Fibroblast of peridontal ligament (primary cell): ENCODE results near the gene BARX2.
"Not testable (repeated sequence)": the region's sequence is repeated elsewhere in the genome, so short reads cannot be mapped to it uniquely, and the experiment has no call there.

Source experiments
- DNase-seq: peaks from one replicate; pipeline ENCODE4 v3.0.0-alpha.2; 2010; ENCODE audit errors: extremely low read depth

BARX2 gene, protein sequence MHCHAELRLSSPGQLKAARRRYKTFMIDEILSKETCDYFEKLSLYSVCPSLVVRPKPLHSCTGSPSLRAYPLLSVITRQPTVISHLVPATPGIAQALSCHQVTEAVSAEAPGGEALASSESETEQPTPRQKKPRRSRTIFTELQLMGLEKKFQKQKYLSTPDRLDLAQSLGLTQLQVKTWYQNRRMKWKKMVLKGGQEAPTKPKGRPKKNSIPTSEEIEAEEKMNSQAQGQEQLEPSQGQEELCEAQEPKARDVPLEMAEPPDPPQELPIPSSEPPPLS

DNA sequence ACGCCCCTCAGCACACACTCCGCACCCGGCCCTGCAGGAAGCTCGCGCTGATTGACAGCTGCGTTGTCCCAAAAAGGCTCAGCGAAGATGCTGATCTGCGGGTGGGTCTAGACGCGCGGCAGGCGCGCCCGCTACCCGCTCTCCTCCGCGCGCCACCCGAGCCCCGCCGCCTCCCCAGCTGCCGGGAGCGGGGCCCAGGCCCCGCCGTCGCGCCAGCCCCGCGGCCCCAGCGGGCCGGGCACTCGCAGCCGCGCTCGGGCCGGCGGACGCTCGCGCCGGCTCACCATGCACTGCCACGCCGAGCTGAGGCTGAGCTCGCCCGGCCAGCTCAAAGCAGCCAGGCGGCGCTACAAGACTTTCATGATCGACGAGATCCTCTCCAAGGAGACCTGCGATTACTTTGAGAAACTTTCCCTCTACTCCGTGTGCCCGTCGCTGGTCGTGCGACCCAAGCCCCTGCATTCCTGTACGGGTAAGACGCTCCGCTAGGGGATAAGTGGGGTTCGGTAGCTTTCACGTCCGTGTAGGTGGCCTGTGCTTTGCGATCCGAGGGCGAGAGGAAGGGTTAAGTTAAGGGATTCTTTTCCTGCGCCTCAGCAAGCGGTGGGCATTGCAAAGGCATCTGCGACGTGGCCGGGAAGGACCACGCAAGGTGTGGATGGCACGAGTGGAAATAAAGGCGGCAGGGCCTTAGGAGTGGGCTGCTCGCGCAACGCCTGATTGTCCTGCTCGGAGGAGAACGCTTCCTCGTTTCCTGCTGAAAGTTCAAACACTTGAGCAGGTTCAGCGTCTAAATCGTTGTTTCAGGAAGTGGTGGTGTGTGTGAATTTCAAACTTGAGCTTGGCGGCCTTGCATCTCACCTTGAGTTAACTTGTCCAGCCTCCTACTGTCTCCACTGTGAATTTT lies at the start of gene BARX2:
Gene BARX2, plus strand, starts transcription at position 98 of the 907 bp plus-strand sequence. Its CDS starts 188 bp downstream, at position 286.
- DNase-seq: peak; percentile 43

DNA sequence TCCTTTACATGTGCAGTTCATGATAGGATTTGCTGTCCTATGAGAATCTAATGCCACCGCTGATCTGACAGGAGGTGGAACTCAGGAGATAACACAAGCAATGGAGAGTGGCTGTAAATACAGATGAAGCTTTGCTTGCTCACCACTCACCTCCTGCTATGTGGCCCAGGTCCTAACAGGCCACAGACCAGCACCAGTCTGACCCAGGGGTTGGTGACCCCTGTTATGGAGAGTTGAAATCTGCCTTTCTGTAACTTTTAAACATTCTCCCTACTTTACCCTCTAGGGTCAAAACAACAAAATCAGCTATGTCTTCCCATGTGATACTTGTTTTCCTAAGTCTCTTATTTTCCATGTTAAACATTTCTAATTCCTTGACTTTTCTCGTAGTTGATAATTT lies 48.7 kb upstream of the BARX2 start:
- no peak for DNase-seq

DNA sequence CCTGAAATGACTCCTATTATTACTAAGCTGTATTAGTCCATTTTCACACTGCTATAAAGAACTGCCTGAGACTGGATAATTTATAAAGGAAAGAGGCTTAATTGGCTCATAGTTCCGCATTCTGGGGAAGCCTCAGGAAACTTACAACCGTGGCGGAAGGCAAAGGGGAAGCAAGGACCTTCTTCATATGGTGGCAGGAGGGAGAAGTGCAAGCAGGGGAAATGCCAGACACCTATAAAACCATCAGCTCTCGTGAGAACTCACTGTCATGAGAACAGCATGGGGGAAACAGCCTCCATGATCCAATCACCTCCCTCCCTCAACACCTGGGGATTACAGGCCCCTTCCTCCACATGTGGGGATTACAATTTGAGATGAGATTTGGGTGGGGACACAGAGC lies 47.9 kb upstream of the BARX2 start:
- not testable (repeated sequence) for DNase-seq

DNA sequence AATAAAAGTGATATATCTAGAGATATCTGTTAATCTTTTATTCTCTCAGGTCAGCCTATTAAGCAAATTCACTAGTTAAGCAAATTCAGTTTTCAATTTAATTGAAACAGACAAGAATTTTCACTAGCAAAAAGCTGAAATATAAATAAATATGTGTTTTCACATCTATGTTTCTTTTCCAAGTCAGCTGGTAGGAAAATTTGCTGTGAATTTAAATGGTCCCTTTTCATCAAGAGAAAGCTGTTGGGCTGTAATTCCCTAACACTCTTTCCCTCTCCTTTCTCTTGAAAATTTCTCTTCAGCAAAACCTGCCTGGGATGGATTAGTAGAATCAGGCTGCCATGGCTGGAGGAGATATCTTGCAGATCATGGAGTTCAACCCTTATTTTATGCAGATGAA lies 46.9 kb upstream of the BARX2 start:
- no peak for DNase-seq

DNA sequence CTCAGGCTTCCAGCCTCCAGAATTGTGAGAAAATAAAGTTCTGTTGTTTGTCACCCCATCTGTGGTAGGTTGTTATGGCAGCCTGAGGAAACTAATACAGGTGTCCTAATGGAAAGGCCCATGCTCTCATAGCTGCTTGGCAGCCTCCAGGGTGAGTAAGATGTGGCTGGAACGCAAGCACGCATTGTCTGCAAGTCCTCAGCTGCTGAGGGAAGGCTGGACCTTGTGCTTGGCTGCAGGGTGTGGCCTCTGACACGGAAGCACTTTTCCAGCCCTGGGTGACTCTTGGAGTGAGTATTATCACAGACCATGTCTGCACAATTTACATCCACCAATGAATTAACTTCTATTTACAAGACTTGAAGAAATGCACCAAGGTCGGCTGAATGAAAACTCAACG lies 44.4 kb upstream of the BARX2 start:
- DNase-seq: no peak

DNA sequence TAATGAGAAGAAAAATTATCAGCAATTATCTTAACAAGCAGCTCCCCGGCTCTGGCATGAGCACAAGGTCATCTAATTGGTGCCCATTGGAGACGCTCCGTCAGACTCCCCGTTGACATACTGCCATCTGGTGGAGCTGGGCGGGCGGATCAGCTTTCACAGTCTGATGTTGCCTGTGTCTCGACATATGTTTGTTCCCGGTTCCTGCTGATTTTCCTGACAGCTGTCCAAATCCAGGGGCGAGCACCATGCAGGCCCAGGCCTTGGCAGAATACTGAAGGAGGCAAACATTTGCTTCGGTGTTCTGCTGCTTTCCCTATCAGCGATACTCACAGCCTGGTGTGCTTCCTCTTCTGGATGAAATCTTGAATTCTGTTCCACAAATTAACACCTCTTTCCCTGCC lies 43.8 kb upstream of the BARX2 start:
- peak; percentile 81 for DNase-seq

DNA sequence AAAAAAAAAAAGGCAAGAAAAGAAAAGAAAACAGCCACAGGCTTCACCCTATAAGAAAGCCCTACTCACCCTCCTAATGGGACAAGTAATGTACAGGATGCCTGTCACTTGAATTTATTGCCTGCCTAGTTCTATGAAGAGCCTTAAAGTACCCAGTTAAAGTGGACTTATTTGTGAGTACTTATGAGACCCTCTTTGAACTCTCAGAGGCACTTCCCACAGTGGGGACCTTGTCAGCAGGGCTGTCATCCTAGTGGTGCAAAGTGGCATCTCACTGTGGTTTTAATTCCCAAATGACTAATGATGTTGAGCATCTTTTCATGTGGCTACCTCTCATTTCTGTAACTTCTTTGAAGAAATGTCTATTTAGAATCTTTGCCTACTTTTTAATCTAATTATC lies 41.8 kb upstream of the BARX2 start:
- no peak for DNase-seq

DNA sequence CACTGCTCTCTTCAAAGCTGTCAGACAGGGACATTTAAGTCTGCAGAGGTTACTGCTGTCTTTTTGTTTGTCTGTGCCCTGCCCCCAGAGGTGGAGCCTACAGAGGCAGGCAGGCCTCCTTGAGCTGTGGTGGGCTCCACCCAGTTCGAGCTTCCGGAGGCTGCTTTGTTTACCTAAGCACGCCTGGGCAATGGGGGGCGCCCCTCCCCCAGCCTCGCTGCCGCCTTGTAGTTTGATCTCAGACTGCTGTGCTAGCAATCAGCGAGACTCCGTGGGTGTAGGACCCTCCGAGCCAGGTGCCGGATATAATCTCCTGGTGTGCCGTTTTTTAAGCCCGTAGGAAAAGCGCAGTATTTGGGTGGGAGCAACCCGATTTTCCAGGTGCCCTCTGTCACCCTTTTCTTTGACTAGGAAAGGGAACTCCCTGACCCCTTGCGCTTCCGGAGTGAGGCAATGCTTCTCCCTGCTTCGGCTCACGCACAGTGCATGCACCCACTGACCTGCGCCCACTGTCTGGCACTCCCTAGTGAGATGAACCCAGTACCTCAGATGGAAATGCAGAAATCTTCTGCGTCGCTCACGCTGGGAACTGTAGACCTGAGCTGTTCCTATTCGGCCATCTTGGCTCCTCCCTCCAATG lies 31.2 kb upstream of the BARX2 start:
- DNase-seq: not testable (repeated sequence)

DNA sequence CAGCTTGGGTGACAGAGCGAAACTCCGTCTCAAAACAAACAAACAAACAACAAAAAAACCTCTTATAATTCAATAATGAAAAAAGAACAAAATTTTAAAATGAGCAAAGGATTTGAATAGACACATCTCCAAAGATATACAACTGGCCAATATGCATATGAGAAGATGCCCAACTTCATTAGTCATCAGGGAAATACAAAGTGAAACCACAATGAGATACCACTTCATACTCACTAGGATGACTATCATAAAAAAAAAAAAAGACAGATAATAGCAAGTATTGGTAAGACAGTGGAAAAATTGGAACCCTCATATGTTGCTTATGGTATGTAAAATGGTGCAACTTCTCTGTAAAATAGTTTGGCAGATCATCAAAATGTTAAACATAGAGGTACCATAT lies 28.7 kb upstream of the BARX2 start:
- DNase-seq: no peak

DNA sequence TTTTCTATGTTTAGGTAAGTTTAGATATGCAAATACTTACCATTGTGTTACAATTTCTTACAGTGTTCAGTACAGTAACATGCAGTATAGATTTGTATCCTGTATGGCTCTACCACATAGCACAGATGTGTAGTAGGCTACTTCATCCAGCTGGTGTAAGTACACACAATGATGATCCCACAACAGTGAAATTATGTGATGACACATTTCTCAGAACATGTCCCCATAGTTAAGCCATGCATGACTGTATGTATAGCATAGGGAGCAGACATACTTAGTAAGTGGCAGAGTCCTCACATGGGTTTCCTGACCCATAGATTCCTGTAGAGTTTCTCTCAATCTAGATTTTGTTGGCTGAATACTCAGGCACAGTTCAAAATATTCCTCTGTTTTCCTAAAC lies 26.8 kb upstream of the BARX2 start:
- DNase-seq: no peak

DNA sequence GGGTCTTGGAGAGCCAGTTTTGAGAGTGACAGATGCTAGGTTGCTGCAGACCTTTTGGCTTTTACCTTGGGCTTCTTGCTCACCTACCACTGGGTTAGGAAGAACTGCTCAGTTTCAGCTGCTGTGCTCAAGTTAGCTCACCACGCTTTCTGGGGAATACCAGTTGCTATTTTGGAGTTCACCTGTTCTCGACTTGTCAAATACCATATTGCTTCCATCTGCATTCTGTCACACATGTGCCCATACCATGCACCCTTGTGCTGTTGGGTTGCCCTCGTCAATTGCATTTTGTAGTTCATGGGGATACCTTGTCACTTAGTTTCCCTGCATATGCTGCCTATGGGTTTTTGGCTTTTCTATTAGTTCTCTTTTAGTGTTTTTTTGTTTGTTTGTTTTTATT lies 23.0 kb upstream of the BARX2 start:
- DNase-seq: no peak

DNA sequence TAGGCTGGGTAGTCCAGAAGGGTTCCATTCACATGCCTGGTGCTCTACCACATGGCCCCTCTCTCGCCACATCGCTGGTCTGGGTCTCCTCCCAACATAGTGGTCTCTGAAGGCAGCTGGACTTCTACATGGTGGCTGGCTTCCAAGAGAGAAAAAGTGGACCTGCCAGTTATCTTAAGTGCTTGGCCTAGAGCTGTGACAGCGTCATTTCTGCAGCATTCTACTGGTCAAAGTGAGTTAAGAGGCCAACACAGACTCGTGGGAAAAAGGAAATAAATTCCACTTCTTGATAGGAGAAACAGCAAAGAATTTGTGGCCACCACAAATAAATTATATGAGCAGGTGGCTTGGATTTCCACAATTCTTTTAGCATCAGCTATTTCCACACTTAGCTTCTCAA lies 21.0 kb upstream of the BARX2 start:
- no peak for DNase-seq

DNA sequence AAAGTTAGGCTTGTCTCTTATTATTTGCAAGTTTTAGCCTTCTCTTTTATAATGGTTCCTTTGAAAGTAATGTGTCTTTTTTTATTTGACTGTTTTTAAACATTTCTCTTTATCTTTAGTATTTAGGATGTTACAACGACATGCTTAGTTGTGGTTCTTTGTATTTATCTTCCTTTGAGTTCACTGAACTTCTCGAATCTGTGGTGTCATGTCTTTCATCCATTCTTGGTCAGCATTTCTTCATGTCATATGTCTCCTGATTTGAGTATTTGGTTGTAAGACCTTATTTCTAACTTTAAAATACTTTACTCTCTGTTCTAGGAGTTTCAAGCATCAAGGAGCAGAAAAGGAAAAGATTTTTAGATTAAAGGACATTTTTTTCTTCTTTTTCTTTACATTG lies 15.9 kb upstream of the BARX2 start:
- DNase-seq: no peak

DNA sequence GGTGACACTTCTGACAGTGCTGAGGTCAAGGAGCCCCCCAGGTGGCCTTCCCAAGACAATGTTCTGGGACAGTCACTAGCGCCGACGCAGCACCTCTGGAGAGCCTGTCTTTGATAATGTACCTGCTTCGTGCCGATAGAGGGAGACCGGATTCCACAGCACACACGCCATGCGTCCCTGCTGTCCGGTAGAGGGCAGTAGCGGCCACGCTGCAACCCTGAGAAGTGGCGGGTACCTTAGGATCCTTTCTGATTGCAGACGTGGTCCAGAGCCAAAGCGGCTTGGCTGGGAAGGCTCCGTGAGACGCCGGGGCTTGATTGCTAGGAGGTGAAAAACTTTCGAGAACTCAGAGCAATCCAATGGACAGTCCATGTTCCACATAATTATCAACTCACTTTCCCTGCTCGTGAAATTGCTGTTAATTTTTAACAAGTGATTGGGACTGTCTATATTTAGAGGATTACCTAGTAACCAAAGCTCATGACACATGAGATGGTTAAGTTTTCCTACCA lies 11.4 kb upstream of the BARX2 start:
- DNase-seq: peak; percentile 78

DNA sequence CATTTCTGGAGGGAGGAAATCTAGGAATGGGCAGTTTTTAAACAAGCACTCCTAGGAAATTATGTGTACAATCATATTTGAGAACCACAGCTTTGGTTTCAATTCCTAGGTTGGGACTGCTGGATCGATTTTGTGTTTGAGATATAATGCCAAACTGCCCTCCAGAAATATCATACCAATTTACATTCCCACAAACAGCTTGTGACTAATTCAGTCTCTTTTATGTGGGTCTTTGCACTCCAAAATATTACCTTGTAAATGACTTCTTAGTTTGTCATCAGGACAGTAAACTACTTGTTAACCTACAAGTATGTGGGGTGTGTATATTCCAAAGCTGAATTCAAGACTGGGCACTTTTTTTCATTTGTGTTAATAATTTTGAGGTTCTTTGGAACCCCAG lies 9.8 kb upstream of the BARX2 start:
- DNase-seq: no peak

DNA sequence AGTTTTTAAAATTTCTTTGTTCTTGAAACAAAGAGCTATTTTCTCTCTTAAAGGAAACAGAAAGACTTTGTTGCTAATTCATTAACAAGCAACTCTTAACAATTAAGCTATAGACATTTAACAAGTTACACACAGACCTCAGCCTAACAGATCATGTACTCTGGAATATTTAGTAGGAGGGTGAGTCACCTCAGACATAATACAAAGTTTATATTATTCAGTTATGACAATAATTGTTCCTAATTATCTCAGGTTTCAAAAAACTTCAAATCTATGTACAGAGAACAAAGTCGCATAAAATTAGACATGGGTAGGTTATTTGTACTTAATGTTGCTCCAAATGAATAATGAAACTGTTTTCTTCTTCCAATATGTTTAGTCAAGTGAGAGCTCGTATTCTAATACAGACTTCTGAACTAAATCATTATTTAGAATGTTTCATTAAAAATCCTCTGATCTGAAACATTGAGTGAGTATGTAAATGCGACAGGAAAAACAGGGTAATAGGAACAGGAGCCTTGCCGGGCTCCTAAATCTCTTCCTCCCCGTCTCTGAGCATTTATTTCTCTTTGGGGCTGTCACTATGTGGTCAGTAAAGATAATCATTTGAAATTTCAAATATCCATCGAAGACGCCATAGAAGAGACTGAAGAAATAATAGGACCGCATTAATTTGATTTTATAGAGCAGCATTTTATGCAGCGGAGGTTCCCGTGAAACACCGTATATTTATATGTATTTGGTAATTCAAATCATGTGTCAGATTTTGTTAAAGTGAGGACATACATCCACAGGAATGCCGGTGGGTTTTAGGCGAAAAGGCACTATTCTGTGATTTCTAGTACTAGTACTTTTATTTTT lies 8.7 kb upstream of the BARX2 start:
- DNase-seq: no peak

DNA sequence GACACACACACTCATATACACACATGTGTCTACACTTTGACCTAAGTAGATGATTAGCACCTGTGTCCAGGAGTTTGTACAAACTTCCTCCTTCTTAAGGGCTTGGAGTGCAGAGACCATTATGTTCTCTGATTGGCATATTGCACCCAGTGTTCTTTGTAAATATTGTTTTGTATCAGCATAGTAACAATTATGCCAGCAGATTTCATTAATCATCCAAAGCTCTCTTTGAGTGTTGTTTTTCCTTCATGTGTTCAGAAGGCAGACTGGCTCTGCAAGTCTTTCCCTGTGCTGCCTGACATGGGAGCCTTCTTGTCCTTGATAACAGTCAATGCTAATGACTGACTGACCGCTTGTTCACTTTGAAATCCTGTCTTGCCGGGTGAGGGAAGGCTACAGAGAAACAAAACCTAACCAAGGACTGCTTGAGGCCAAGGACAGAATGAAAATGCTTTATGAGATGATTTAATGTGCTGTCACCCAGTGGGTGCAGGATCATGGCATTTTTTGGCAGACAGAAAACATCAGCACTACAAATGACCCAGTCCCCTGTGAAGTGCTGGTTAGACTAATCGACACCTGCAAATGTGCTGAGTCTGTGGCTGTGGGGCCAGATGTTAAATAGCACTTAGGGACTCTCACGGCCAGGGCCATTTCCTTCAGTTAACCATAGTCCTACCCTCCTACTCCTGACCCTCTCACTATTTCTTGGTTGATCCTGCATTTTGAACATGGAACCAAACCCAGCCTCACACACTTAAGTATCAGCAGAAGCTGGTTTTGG lies 6.6 kb upstream of the BARX2 start:
- DNase-seq: no peak

DNA sequence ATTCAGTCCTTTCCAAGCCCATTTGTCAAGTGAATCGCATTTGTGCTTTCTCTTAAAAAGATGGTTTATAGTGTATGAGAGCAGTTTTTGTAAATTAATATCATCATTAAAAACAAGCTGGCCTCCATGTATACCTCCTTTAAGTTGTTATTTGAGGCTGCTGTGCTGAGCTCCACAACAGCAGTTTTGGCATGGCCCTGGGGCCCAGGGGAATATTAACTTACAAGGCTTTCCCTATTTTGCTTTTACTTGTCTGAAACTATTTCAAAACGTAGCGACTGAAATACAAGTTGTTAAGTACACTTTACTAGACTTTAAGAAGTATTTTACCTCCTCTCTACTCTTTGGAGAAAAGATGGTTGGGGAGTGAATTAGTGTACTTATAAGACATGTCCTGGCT lies 4.9 kb upstream of the BARX2 start:
- no peak for DNase-seq

DNA sequence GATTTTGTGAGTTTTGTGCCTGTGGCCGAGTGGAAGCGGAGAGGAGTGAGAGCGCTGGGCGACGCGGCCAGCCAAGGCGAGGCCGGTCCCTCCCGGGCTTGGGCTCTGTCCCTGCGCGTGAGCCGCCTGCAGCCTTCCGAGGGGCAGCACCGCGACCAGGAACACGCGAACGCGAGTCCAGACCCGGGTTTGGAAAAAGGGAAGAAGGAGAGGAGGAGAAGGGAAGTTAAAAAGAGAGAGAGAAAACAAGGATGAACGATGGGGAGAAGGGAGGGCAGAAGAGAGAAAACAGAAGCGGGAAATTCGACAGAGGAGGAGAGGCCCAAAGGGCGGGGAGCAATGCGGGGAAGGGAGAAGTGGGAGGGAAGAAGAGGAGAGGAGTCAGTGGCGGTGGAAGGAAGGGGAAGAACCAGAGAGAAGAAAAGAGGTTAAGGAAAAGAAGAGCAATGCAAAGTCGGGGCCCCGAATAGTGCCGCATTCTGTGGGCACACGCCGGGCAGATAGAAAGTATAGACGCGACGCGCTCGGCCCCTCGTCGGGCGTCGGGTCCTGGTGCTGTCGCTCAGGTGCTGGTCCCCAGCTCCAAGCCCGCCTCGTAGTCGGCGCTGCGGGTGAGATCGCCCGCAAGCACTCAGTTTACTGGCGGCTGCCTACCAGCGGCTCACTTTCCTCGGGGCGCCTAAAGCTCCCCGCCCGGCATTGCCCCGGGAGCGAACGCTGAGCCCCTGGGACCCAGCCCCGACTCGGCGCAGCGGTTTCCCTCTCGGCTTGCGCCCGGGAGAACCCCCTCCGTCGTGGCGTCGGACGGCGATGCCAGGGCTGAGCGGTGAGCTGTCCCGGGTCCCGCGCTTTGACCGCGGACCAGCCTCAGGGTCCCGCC lies 2.8 kb upstream of the BARX2 start:
- DNase-seq: no peak

DNA sequence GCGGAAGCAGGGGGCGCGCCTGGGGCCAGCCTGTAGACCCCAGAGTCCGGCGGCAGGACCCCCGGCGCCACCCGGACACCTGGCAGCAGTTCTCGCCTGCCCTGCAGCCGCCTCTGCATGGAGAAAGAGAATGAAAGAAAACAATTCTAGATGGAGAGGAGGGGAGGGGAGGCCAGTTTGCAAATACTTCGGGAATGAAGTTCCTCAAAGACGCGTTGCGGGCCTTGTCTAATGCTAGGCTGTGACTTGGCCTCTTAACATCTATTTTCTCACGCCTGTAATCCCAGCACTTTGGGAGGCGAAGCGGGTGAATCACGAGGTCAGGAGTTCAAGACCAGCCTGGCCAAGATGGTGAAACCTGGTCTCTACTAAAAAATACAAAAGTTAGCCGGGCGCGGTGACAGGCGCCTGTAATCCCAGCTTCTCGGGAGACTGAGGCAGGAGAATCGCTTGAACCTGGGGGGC lies 2.1 kb upstream of the BARX2 start:
- DNase-seq: peak; percentile 9
